Neural cell (in vitro differentiated cells): ENCODE data around the gene KLRC3. TPM values are rescaled to one million over a fixed set of nuclear protein-coding genes. Genes with fewer than 3 reads are reported as not detected.

ENCODE experiments used
- H2AFZ ChIP-seq: fragments of 200-600, 300-800 bp; sonication (generic), shearing (Covaris generic); 2 replicates; pipeline ENCODE4 v1.6.0; 2014; ENCODE audit warnings: low read depth, mild to moderate bottlenecking, antibody characterized with exemption, low read length, moderate library complexity
- H3F3A ChIP-seq: fragments of 200-600 bp; shearing (Covaris generic); 2 replicates; pipeline ENCODE4 v1.6.1; 2016; ENCODE audit warnings: mild to moderate bottlenecking, moderate library complexity, mixed read lengths, antibody characterized with exemption, low read length; ENCODE audit not compliant: insufficient read depth, poor library complexity, severe bottlenecking
- H3K27ac ChIP-seq: fragments of 200-600, 300-800 bp; sonication (generic), shearing (Covaris generic); 2 replicates; pipeline ENCODE4 v1.5.1; 2014; ENCODE audit warnings: mild to moderate bottlenecking, low read length, moderate library complexity
- H3K27me3 ChIP-seq: fragments of 300-800, 200-600 bp; sonication (generic), shearing (Covaris generic); 2 replicates; pipeline ENCODE4 v1.6.0; 2014; ENCODE audit warnings: mild to moderate bottlenecking, low read depth, low read length, moderate library complexity; ENCODE audit not compliant: insufficient read depth
- H3K36me3 ChIP-seq: fragments of 300-800, 200-600 bp; sonication (generic), shearing (Covaris generic); 2 replicates; pipeline ENCODE4 v1.5.1; 2014; ENCODE audit warnings: mild to moderate bottlenecking, antibody characterized with exemption, low read length, moderate library complexity; ENCODE audit not compliant: insufficient read depth
- H3K4me2 ChIP-seq: fragments of 300-800, 200-600 bp; sonication (generic), shearing (Covaris generic); 2 replicates; pipeline ENCODE4 v1.6.0; 2014; ENCODE audit warnings: mild to moderate bottlenecking, low read length
- H3K4me3 ChIP-seq: fragments of 300-800, 200-600 bp; sonication (generic), shearing (Covaris generic); 2 replicates; pipeline ENCODE4 v1.5.1; 2014; ENCODE audit warnings: mild to moderate bottlenecking, low read length, moderate library complexity
- H3K79me2 ChIP-seq: fragments of 200-600 bp; shearing (Covaris generic); replicated peaks from 2 replicates; pipeline ENCODE4 v1.6.0; 2014; ENCODE audit warnings: mild to moderate bottlenecking, low read length, moderate library complexity; ENCODE audit not compliant: insufficient read depth
- H3K9ac ChIP-seq: fragments of 300-800, 200-600 bp; sonication (generic), shearing (Covaris generic); 2 replicates; pipeline ENCODE4 v1.6.1; 2016; ENCODE audit warnings: mild to moderate bottlenecking, low read length, mixed read lengths
- H3K9me2 ChIP-seq: fragments of 200-600 bp; shearing (Covaris generic); 2 replicates; pipeline ENCODE4 v1.6.1; 2016; ENCODE audit warnings: mild to moderate bottlenecking, low read length, mixed read lengths; ENCODE audit not compliant: insufficient read depth
- H3K9me3 ChIP-seq: fragments of 200-600, 300-800 bp; sonication (generic), shearing (Covaris generic); 2 replicates; pipeline ENCODE4 v1.6.1; 2016; ENCODE audit warnings: mild to moderate bottlenecking, mixed run types, low read length, moderate library complexity, mixed read lengths
- H4K20me1 ChIP-seq: fragments of 200-600 bp; shearing (Covaris generic); 2 replicates; pipeline ENCODE4 v1.6.1; 2016; ENCODE audit warnings: mild to moderate bottlenecking, mixed run types; ENCODE audit not compliant: insufficient read depth
- CTCF ChIP-seq: fragments of 450-650 bp; IDR thresholded peaks from 2 replicates; pipeline ENCODE4 v1.5.1; 2014; ENCODE audit warnings: antibody characterized with exemption, mild to moderate bottlenecking, moderate library complexity; ENCODE audit not compliant: poor library complexity, severe bottlenecking
- EP300 ChIP-seq: fragments of 450-650 bp; conservative IDR thresholded peaks from 2 replicates; pipeline ENCODE4 v1.6.1; 2014; ENCODE audit warnings: antibody characterized with exemption, mild to moderate bottlenecking, moderate library complexity; ENCODE audit not compliant: poor library complexity, severe bottlenecking
- EZH2 ChIP-seq: fragments of 200-600, 300-800 bp; shearing (Covaris generic), sonication (generic); IDR thresholded peaks from 2 replicates; pipeline ENCODE4 v1.6.1; 2014; ENCODE audit warnings: antibody characterized with exemption, low read length, borderline replicate concordance, mild to moderate bottlenecking; ENCODE audit not compliant: insufficient read depth, poor library complexity, severe bottlenecking
- MXI1 ChIP-seq: fragments of 450-650 bp; conservative IDR thresholded peaks from 2 replicates; pipeline ENCODE4 v1.6.1; 2014; ENCODE audit warnings: antibody characterized with exemption, mild to moderate bottlenecking; ENCODE audit not compliant: poor library complexity, severe bottlenecking
- POLR2AphosphoS5 ChIP-seq: IDR thresholded peaks from 2 replicates; pipeline ENCODE4 v1.6.1; 2012
- RAD21 ChIP-seq: fragments of 450-650 bp; conservative IDR thresholded peaks from 2 replicates; pipeline ENCODE4 v1.6.1; 2014; ENCODE audit warnings: antibody characterized with exemption, mild to moderate bottlenecking, moderate library complexity
- REST ChIP-seq: IDR thresholded peaks from 2 replicates; pipeline ENCODE4 v1.6.1; 2012; ENCODE audit warnings: borderline replicate concordance
- SMC3 ChIP-seq: fragments of 450-650 bp; conservative IDR thresholded peaks from 2 replicates; pipeline ENCODE4 v1.6.1; 2014; ENCODE audit warnings: antibody characterized with exemption, mild to moderate bottlenecking, moderate library complexity; ENCODE audit not compliant: poor library complexity
- TAF1 ChIP-seq: IDR thresholded peaks from 2 replicates; pipeline ENCODE4 v1.6.1; 2012; ENCODE audit warnings: low read depth
- polyA plus RNA-seq: library from polyadenylated mRNA; depleted of rRNA; stranded (reverse); fragments of >200 nt; gene quantifications from 2 replicates; pipeline ENCODE4 v1.2.3, GENCODE V29; 2014

Gene KLRC3
- polyA plus RNA-seq, 1 donor from 2014 or later: 3.7 TPM

GRCh38 chr12:10454531-10454930 lies 34.1 kb upstream of the KLRC3 start:
- H4K20me1 ChIP-seq: no peaks in the 10 kb centered on the region
- no peaks in the 10 kb centered on the region for H3K36me3 ChIP-seq
- no peak overlapping the region for H3K4me2 ChIP-seq
- H3F3A ChIP-seq: no peaks in the 10 kb centered on the region
- H3K9me2 ChIP-seq: no peaks in the 10 kb centered on the region
- H2AFZ ChIP-seq: no peak overlapping the region
- TF ChIP-seq CTCF: no peak
- no peak for TF ChIP-seq SMC3
- H3K27me3 ChIP-seq: no peaks in the 10 kb centered on the region
- no peaks in the 10 kb centered on the region for H3K9me3 ChIP-seq
- no peak overlapping the region for H3K4me3 ChIP-seq
- H3K79me2 ChIP-seq: no peaks in the 10 kb centered on the region
- H3K27ac ChIP-seq: no peak overlapping the region
- H3K9ac ChIP-seq: no peak overlapping the region

- Histone ChIP-seq H4K20me1 (no peaks in the 10 kb centered on the region), H3K27me3 (no peaks in the 10 kb centered on the region), H3K9ac (no peak within 1 kb of the TSS), H2AFZ (no peak within 1 kb of the TSS), H3K4me3 (no peak within 1 kb of the TSS), H3K4me2 (no peak within 1 kb of the TSS), H3K79me2 (no peaks in the 10 kb centered on the region), H3K27ac (no peak within 1 kb of the TSS), H3K9me2 (no peaks in the 10 kb centered on the region), H3K9me3 (no peaks in the 10 kb centered on the region), H3K36me3 (no peaks in the 10 kb centered on the region), H3F3A (no peaks in the 10 kb centered on the region)
- TF ChIP-seq EZH2 (no peak), EP300 (no peak), POLR2AphosphoS5 (no peak), SMC3 (no peak), RAD21 (no peak), REST (no peak), TAF1 (no peak), MXI1 (no peak), CTCF (no peak)
These were observed 32.8 kb upstream of the KLRC3 start, which contains the start of gene KLRC1 for GRCh38 chr12:10453156-10453555. TSS of gene KLRC1 (minus strand) at chr12:10453377. CDS start at chr12:10451156, 2,221 bp downstream.
